Measurements from ENCODE around the gene ATF6B. TPM values are rescaled to one million over a fixed set of nuclear protein-coding genes. Genes with fewer than 3 reads are reported as not detected.

Gene ATF6B
- total RNA-seq (39.7 and 60.8 TPM in 2 replicates), polyA plus RNA-seq (43.0 and 49.5 TPM in 2 replicates)

GRCh38 chr6:32127717-32128592, at the start of gene ATF6B:
ATF6B (minus strand) TSS chr6:32128246; CDS start chr6:32128207, 39 bp downstream.
- Histone ChIP-seq H3K27me3 (no peaks in the 10 kb centered on the region), H3K27ac (peak within 1 kb of the TSS; percentile 93), H3K4me1 (ENCODE audit: low read depth) (peaks cover 18% of the 10 kb centered on the region), H3K4me3 (peak within 1 kb of the TSS; percentile 57), H3K36me3 (no peaks in the 10 kb centered on the region), H3K9me3 (ENCODE audit: low read depth) (no peaks in the 10 kb centered on the region)
- peak; percentile 100 for DNase-seq (ENCODE audit: low read depth in 1 of 2, low spot score in 1 of 2)
- no peak for TF ChIP-seq CTCF (IDR thresholded peaks at IDR 0.05; ENCODE audit: low read depth, low read length)

- Histone ChIP-seq H3K36me3 (no peaks in the 10 kb centered on the region), H3K4me1 (ENCODE audit: low read depth) (peaks cover 21% of the 10 kb centered on the region), H3K9me3 (ENCODE audit: low read depth) (no peaks in the 10 kb centered on the region), H3K27ac (peak overlapping the region; percentile 100), H3K4me3 (peak overlapping the region; percentile 98), H3K27me3 (no peaks in the 10 kb centered on the region)
- TF ChIP-seq CTCF (IDR thresholded peaks at IDR 0.05; ENCODE audit: low read depth, low read length) = no peak
- peak in 1 of 2 donors; percentile 77 for DNase-seq (ENCODE audit: low read depth in 1 of 2, low spot score in 1 of 2)
Observed at GRCh38 chr6:32177183-32177787, 49.2 kb upstream of the ATF6B start.

DNA sequence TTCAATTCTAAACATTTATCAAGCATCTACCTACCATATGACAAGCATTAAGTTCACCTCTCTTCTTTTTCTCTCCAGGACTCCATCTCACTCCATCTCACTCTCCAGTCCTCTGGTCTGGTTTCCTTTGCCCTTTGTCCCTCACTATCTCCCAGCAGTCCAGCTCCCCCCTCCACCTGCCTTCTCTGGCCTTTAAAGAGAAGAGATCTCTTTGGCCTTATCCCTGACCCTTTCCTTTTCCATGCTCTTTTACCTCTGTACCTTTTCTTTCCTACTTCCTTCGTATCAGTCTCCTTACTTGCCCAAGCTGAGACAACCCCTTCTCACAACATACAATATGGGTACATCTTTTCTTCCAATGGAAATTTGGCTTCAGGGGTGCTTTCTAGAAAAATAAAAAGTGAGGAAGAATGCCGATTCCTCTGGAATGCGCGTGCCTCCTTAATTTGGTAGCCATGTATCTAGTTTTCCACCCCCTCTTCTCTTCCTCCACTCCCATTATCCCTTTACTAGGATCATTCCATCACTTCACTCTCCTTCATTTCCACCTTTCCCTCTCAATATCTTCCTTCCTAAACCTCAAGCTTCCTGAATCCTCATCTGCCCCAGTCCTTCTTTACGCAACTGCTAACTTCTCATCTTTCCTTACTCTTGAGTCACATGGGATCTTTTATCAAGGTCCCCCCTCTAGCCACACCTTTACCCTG, 48.6 kb upstream of the ATF6B start:
- peak overlapping the region; percentile 98 for H3K4me3 ChIP-seq
- no peaks in the 10 kb centered on the region for H3K36me3 ChIP-seq
- peak in 1 of 2 donors; percentile 70 for DNase-seq (ENCODE audit: low read depth in 1 of 2, low spot score in 1 of 2)
- peak overlapping the region; percentile 100 for H3K27ac ChIP-seq
- no peaks in the 10 kb centered on the region for H3K27me3 ChIP-seq
- peaks cover 21% of the 10 kb centered on the region for H3K4me1 ChIP-seq (ENCODE audit: low read depth)
- TF ChIP-seq CTCF (IDR thresholded peaks at IDR 0.05; ENCODE audit: low read depth, low read length) = no peak
- no peaks in the 10 kb centered on the region for H3K9me3 ChIP-seq (ENCODE audit: low read depth)

DNA sequence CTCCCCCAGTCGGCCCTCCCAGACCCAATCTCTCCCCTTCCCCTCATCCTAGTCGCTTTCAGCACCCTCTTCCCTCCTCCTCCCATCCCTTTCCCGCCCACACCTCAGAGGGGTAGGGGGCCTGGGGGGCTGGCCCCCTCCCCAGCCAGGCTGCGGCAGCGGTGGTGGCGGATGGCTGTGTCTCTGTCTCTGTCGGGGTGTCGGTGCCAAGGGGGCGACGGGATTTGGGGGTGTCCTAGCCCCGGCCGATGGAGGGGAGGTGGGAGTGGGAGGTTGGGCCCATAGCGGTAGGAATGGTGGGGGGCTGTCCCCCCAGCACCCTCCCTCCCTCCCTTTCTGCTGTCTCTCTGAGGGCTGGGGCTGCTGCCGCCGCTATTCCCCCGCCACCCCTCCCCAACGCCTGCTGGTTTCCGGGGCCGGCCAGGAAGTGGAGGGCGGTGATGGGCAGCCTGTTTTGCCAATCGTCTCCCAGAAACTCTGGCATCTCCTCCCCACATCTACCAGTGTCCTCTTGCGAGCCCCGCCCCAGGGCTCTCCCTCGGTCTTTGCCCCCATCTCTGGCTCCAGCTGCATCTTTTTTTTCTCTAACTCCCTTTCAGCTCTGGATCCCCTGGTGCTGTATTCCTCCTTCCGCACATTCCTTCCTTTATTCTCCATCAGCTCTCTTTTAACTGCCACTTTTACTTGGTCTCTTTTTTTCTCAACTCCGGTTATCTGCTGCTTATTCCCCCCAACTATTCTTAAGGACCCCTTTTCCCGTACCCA, 47.8 kb upstream of the ATF6B start, which contains the start of gene AGPAT1:
Gene AGPAT1, minus strand, starts transcription at position 374 of the 765 bp plus-strand sequence. CDS start 4,588 bp downstream, outside the sequence.
- peak within 1 kb of the TSS; percentile 100 for H3K27ac ChIP-seq
- H3K9me3 ChIP-seq (ENCODE audit: low read depth) = no peaks in the 10 kb centered on the region
- H3K27me3 ChIP-seq = no peaks in the 10 kb centered on the region
- H3K4me3 ChIP-seq = peak within 1 kb of the TSS; percentile 98
- TF ChIP-seq CTCF (IDR thresholded peaks at IDR 0.05; ENCODE audit: low read depth, low read length) = no peak
- H3K4me1 ChIP-seq (ENCODE audit: low read depth) = peaks cover 21% of the 10 kb centered on the region
- no peaks in the 10 kb centered on the region for H3K36me3 ChIP-seq
- peak; percentile 95 to 98 for DNase-seq (ENCODE audit: low read depth in 1 of 2, low spot score in 1 of 2)

DNA sequence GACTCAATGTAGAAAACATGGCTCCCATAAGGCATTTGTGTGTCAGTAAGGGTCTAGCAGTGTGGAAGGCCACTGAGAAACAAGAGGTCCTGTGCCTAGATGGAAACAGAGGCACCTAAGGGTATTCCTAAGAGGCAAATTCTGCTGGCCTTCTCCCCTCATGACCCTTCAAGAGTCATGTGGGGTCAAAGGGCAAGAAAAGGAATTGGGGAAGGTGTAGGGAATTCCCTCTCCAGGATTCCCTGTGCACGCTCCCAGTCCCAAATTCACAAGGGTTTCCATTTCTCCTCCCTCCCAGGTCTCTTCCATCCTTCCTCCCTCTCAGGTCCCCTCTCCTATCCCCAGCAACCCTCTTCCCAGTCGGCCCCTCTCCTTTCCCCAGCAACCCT, 47.3 kb upstream of the ATF6B start:
- Histone ChIP-seq H3K4me3 (peak overlapping the region; percentile 98), H3K36me3 (no peaks in the 10 kb centered on the region), H3K27me3 (no peaks in the 10 kb centered on the region), H3K27ac (peak overlapping the region; percentile 85), H3K9me3 (ENCODE audit: low read depth) (no peaks in the 10 kb centered on the region), H3K4me1 (ENCODE audit: low read depth) (peaks cover 21% of the 10 kb centered on the region)
- no peak for TF ChIP-seq CTCF (IDR thresholded peaks at IDR 0.05; ENCODE audit: low read depth, low read length)
- DNase-seq (ENCODE audit: low read depth in 1 of 2, low spot score in 1 of 2) = no peak
